Liver (tissue), 9 donors: ENCODE measurements around the gene ATXN1. TPM values are rescaled to one million over a fixed set of nuclear protein-coding genes. Genes with fewer than 3 reads are reported as not detected.

ENCODE experiments used
- DNase-seq: peaks from one replicate; pipeline ENCODE4 v3.0.0-alpha.2; 2017; ENCODE audit warnings: low spot score
- H3K27ac ChIP-seq, 2 donors: one replicate each; pipeline ENCODE4 v1.7.0; 2013; ENCODE audit warnings: inconsistent platforms in 2 of 2, low read length in 2 of 2, control low read depth in 1 of 2, low read depth in 1 of 2, mild to moderate bottlenecking in 1 of 2
- H3K27me3 ChIP-seq, 4 donors: one replicate each; pipeline versions ENCODE4 v1.6.1 to v1.7.0; 2013; ENCODE audit warnings: low read length in 3 of 4, inconsistent platforms in 1 of 4, mild to moderate bottlenecking in 1 of 4, moderate library complexity in 1 of 4; ENCODE audit not compliant: control insufficient read depth in 4 of 4, insufficient read depth in 4 of 4
- H3K36me3 ChIP-seq, 4 donors: one replicate each; pipeline versions ENCODE4 v1.6.1 to v1.7.0; 2013; ENCODE audit warnings: low read length in 3 of 4, mild to moderate bottlenecking in 3 of 4, low read depth in 1 of 4, moderate library complexity in 1 of 4; ENCODE audit not compliant: control insufficient read depth in 4 of 4, insufficient read depth in 3 of 4
- H3K4me1 ChIP-seq, 4 donors: one replicate each; pipeline versions ENCODE4 v1.6.1 to v1.7.0; 2013; ENCODE audit warnings: low read length in 3 of 4, mild to moderate bottlenecking in 3 of 4, moderate library complexity in 1 of 4; ENCODE audit not compliant: control insufficient read depth in 4 of 4, insufficient read depth in 4 of 4
- H3K4me3 ChIP-seq, 3 donors: one replicate each; pipeline versions ENCODE4 v1.6.1 to v1.7.0; 2013; ENCODE audit warnings: low read length in 3 of 3, control low read depth in 1 of 3, low read depth in 1 of 3, mild to moderate bottlenecking in 1 of 3
- H3K9ac ChIP-seq, 2 donors: one replicate each; pipeline ENCODE4 v1.7.0; 2013; ENCODE audit warnings: low read length in 2 of 2, mild to moderate bottlenecking in 2 of 2, moderate library complexity in 2 of 2, control low read depth in 1 of 2, low read depth in 1 of 2
- H3K9me3 ChIP-seq, 4 donors: one replicate each; pipeline versions ENCODE4 v1.6.1 to v1.7.0; 2013; ENCODE audit warnings: low read length in 3 of 4; ENCODE audit not compliant: control insufficient read depth in 4 of 4
- ATF3 ChIP-seq: IDR thresholded peaks from 2 replicates; pipeline ENCODE4 v1.6.1; 2016; ENCODE audit warnings: antibody characterized with exemption
- CTCF ChIP-seq: fragments of 150-350 bp; IDR thresholded peaks from 2 replicates; pipeline ENCODE4 v1.5.1; 2017; ENCODE audit warnings: improper control_type of control experiment, low read depth, low read length; ENCODE audit not compliant: missing input control
- EGR1 ChIP-seq, 2 donors: IDR thresholded peaks; 2 replicates each; pipeline ENCODE4 v1.6.1; 2016 to 2018; ENCODE audit warnings: antibody characterized with exemption in 2 of 2, low read depth in 2 of 2
- FOXA1 ChIP-seq: IDR thresholded peaks from 2 replicates; pipeline ENCODE4 v1.6.1; 2016; ENCODE audit warnings: antibody characterized with exemption
- GABPA ChIP-seq, 2 donors: IDR thresholded peaks in 1 of 2; conservative IDR thresholded peaks in 1 of 2; 2 replicates each; pipeline ENCODE4 v1.6.1; 2016; ENCODE audit warnings: antibody characterized with exemption in 2 of 2, mild to moderate bottlenecking in 1 of 2, moderate library complexity in 1 of 2
- HNF4A ChIP-seq, 2 donors: conservative IDR thresholded peaks; 2 replicates each; pipeline ENCODE4 v1.6.1; 2016; ENCODE audit warnings: antibody characterized with exemption in 2 of 2, mild to moderate bottlenecking in 2 of 2
- HNF4G ChIP-seq: IDR thresholded peaks from 2 replicates; pipeline ENCODE4 v1.6.1; 2016; ENCODE audit warnings: antibody characterized with exemption
- JUND ChIP-seq, 2 donors: IDR thresholded peaks; 2 replicates each; pipeline ENCODE4 v1.6.1; 2016; ENCODE audit warnings: antibody characterized with exemption in 2 of 2
- MAX ChIP-seq: IDR thresholded peaks from 2 replicates; pipeline ENCODE4 v1.6.1; 2016; ENCODE audit warnings: antibody characterized with exemption
- NR2F2 ChIP-seq: IDR thresholded peaks from 2 replicates; pipeline ENCODE4 v1.6.1; 2016; ENCODE audit warnings: antibody characterized with exemption
- RAD21 ChIP-seq, 2 donors: IDR thresholded peaks; 2 replicates each; pipeline ENCODE4 v1.6.1; 2016; ENCODE audit warnings: antibody characterized with exemption in 2 of 2, mild to moderate bottlenecking in 2 of 2
- REST ChIP-seq: IDR thresholded peaks from 2 replicates; pipeline ENCODE4 v1.6.1; 2016; ENCODE audit warnings: antibody characterized with exemption, mild to moderate bottlenecking
- RXRA ChIP-seq, 2 donors: IDR thresholded peaks; 2 replicates each; pipeline ENCODE4 v1.6.1; 2017 to 2018; ENCODE audit warnings: antibody characterized with exemption in 2 of 2, mild to moderate bottlenecking in 1 of 2
- SP1 ChIP-seq: IDR thresholded peaks from 2 replicates; pipeline ENCODE4 v1.6.1; 2018; ENCODE audit warnings: antibody characterized with exemption, mild to moderate bottlenecking
- TAF1 ChIP-seq: conservative IDR thresholded peaks from 2 replicates; pipeline ENCODE4 v1.6.1; 2016; ENCODE audit warnings: antibody characterized with exemption, mild to moderate bottlenecking
- YY1 ChIP-seq: IDR thresholded peaks from 2 replicates; pipeline ENCODE4 v1.6.1; 2016; ENCODE audit warnings: antibody characterized with exemption, mild to moderate bottlenecking
- WGBS: extraction: QIAGEN DNeasy Blood & Tissue Kit; methylation state at CpG from one replicate; pipeline ENCODE4 v1.1.7; 2013; 5-methylcytosine and 5-hydroxymethylcytosine counted together
- polyA plus RNA-seq, 2 donors: library from polyadenylated mRNA; stranded (reverse) in 1 of 2; unstranded in 1 of 2; fragments of 200-250 nt in 1 of 2; fragments of >200 nt in 1 of 2; fragmentation: Nextera tagmentation in 1 of 2; extraction: Ambion mirVana in 1 of 2; gene quantifications; one replicate each; pipeline versions ENCODE4 v1.2.1 to v1.2.3, GENCODE V29; 2013 to 2015
- total RNA-seq, 2 donors: library from RNA; depleted of rRNA; stranded (reverse); fragments of >200 nt; gene quantifications; one replicate each; pipeline ENCODE4 v1.2.3, GENCODE V29; 2014
- donor health status: healthy.
- donor health status: healthy.
- donor health status: healthy.
- donor health status: healthy.
- donor health status: healthy.

ATXN1 gene
- total and polyA plus RNA-seq, 4 donors, result 4.3 to 29.7 (median 8.2) TPM

GRCh38 chr6:16572943-16573342 lies 188.3 kb downstream of the ATXN1 start (continued):
- TF ChIP-seq HNF4A (conservative IDR thresholded peaks at IDR 0.05), result no peak
- TF ChIP-seq JUND (IDR thresholded peaks at IDR 0.05), result no peak
- no peak for TF ChIP-seq GABPA (IDR thresholded peaks at IDR 0.05 in 1 of 2, conservative IDR thresholded peaks at IDR 0.05 in 1 of 2)
- TF ChIP-seq HNF4G, result no peak
- no peak for TF ChIP-seq RAD21 (IDR thresholded peaks at IDR 0.05)
- TF ChIP-seq TAF1, result no peak
- TF ChIP-seq NR2F2, result no peak
- no peak for TF ChIP-seq RXRA (IDR thresholded peaks at IDR 0.05)
- no peak for TF ChIP-seq ATF3
- TF ChIP-seq FOXA1, result no peak

- WGBS, result 92% methylated on average over 5 of the region's 5 CpGs
- no peak for DNase-seq
- Histone ChIP-seq H3K27ac (no peak overlapping the region), H3K36me3 (peaks cover 0 to 2% (median under 1%) of the 10 kb centered on the region in 4 donors), H3K4me3 (no peak overlapping the region), H3K4me1 (no peaks in the 10 kb centered on the region), H3K9me3 (no peaks in the 10 kb centered on the region), H3K9ac (no peak overlapping the region), H3K27me3 (no peaks in the 10 kb centered on the region)
- TF ChIP-seq HNF4G (no peak), YY1 (no peak), REST (no peak), RXRA (IDR thresholded peaks at IDR 0.05) (no peak), SP1 (no peak), NR2F2 (no peak), JUND (IDR thresholded peaks at IDR 0.05) (no peak), CTCF (no peak), TAF1 (no peak), FOXA1 (no peak)
Measured at GRCh38 chr6:16572317-16572716, 188.9 kb downstream of the ATXN1 start.

GRCh38 chr6:16570946-16571345 lies 190.3 kb downstream of the ATXN1 start:
- no peak overlapping the region for H3K4me3 ChIP-seq
- DNase-seq, result no peak
- H3K27me3 ChIP-seq, result no peaks in the 10 kb centered on the region
- no peak for TF ChIP-seq REST
- TF ChIP-seq YY1, result no peak
- no peak for TF ChIP-seq EGR1 (IDR thresholded peaks at IDR 0.05; ENCODE audit: low read depth in 2 of 2)
- TF ChIP-seq JUND (IDR thresholded peaks at IDR 0.05), result no peak
- no peak for TF ChIP-seq GABPA (IDR thresholded peaks at IDR 0.05 in 1 of 2, conservative IDR thresholded peaks at IDR 0.05 in 1 of 2)
- no peak for TF ChIP-seq RXRA (IDR thresholded peaks at IDR 0.05)
- no peak for TF ChIP-seq SP1
- TF ChIP-seq MAX, result no peak
- no peak for TF ChIP-seq CTCF
- no peak for TF ChIP-seq ATF3
- no peak for TF ChIP-seq RAD21 (IDR thresholded peaks at IDR 0.05)
- no peaks in the 10 kb centered on the region for H3K4me1 ChIP-seq
- no peak overlapping the region for H3K27ac ChIP-seq
- H3K9ac ChIP-seq, result no peak overlapping the region
- H3K9me3 ChIP-seq, result no peaks in the 10 kb centered on the region
- 99% methylated on average over 1 of the region's 1 CpG for WGBS
- H3K36me3 ChIP-seq, result peaks cover 0 to 2% (median under 1%) of the 10 kb centered on the region in 4 donors
